ENCODE data around the gene FAT1. TPM values are rescaled to one million over a fixed set of nuclear protein-coding genes. Genes with fewer than 3 reads are reported as not detected.

The FAT1 gene
- total and polyA plus RNA-seq, 2 donors (not counting 1 experiment from before 2014, with no cell fraction given): 0.07 to 0.15 TPM

DNA sequence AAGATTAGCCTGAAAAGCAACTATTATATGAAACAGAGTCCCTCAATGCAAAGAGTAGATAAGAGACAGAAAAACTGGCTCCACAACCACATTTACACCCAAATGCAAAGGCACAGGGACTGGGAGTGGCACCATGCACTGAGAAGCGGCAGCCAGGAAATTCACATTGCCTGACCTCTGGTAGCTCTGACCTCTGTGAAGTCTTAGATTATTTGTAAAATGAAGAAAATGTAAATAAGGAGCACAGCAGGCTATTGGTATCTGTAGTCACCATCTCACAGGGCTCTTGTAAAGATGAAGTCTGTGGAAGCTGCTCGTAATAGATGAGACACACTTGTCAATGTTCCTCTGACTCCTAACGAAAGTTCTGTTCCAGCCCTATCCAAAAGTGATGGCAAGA lies 69.7 kb downstream of the FAT1 start:
- Mint-ChIP-seq H3K9me3 (ENCODE audit: insufficient read depth) (no peaks in the 10 kb centered on the region), H3K4me3 (no peak overlapping the region), H3K4me1 (no peaks in the 10 kb centered on the region), H3K27ac (no peak overlapping the region), H3K27me3 (no peaks in the 10 kb centered on the region)
- ATAC-seq (ENCODE audit: low read depth) (no peak), DNase-seq (no peak)
- Histone ChIP-seq H3K36me3 (replicated peaks in 1 of 2; ENCODE audit: control extremely low read depth in 1 of 2, control insufficient read depth in 1 of 2, extremely low read depth in 1 of 2, insufficient read depth in 2 of 2, low read length in 1 of 2) (no peaks in the 10 kb centered on the region), H3K9ac (ENCODE audit: low read length) (no peak overlapping the region), H4K20me1 (ENCODE audit: control insufficient read depth, insufficient read depth, low read length, poor library complexity, severe bottlenecking) (no peaks in the 10 kb centered on the region), H3K79me2 (ENCODE audit: control insufficient read depth, insufficient read depth, low read length) (no peaks in the 10 kb centered on the region), H3K9me3 (ENCODE audit: control extremely low read depth in 1 of 3, control insufficient read depth in 2 of 3, insufficient read depth in 1 of 3, low read length in 2 of 3) (peaks cover 0 to 6% (median 0%) of the 10 kb centered on the region in 3 donors), H3K27me3 (replicated peaks in 1 of 4; ENCODE audit: control extremely low read depth in 1 of 4, control insufficient read depth in 3 of 4, insufficient read depth in 4 of 4, low read length in 3 of 4) (no peaks in the 10 kb centered on the region), H3K4me1 (ENCODE audit: control insufficient read depth in 2 of 2, insufficient read depth in 2 of 2, low read length in 2 of 2) (no peaks in the 10 kb centered on the region), H3K4me3 (ENCODE audit: control extremely low read depth in 1 of 5, extremely low read depth in 1 of 5, insufficient read depth in 1 of 5, low read depth in 2 of 5, low read length in 4 of 5) (no peak overlapping the region), H2AFZ (ENCODE audit: insufficient read depth, low read depth, low read length, poor library complexity, severe bottlenecking) (no peak overlapping the region), H3K27ac (ENCODE audit: low read length in 2 of 2) (no peak overlapping the region), H3K4me2 (replicated peaks; ENCODE audit: low read depth, low read length, poor library complexity, severe bottlenecking) (no peak overlapping the region)
- intact Hi-C loops (cut with micrococcal nuclease): no loop called here
- TF ChIP-seq EZH2 (IDR thresholded peaks at IDR 0.05; ENCODE audit: borderline replicate concordance, insufficient read depth, low read depth, low read length, poor library complexity, severe bottlenecking): no peak
- no peak for TF ChIP-seq CTCF (IDR thresholded peaks at IDR 0.05)
- POLR2A ChIA-PET: no interaction called here
- CTCF ChIA-PET: no interaction called here
- no CpG with 5 or more reads among the region's 3 CpGs for WGBS (ENCODE audit: insufficient coverage)

DNA sequence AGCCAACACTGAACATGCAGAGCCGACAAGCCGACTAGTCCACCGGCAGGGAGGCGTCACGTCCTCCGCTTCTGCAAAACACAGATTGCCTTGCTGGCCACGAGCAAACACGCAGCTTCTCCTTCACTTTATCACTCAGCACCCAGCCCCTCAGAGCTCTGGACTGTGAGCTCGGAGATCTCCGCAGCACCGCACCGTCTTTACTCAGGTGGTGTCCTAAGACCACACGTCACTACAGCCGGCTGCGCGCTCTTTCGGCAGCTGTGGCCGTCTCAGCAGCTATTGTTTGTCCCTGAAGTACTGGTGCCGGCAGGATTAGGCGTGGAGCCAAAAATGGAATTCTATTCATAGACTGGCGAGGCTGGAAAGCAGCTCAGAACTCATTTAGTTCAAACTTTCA lies 72.0 kb downstream of the FAT1 start:
- WGBS (ENCODE audit: insufficient coverage): 93% methylated on average over 21 of the region's 21 CpGs
- Histone ChIP-seq H3K9ac (ENCODE audit: low read length) (no peak overlapping the region), H3K4me2 (replicated peaks; ENCODE audit: low read depth, low read length, poor library complexity, severe bottlenecking) (no peak overlapping the region), H2AFZ (ENCODE audit: insufficient read depth, low read depth, low read length, poor library complexity, severe bottlenecking) (no peak overlapping the region), H3K27ac (ENCODE audit: low read length in 2 of 2) (no peak overlapping the region), H3K27me3 (replicated peaks in 1 of 4; ENCODE audit: control extremely low read depth in 1 of 4, control insufficient read depth in 3 of 4, insufficient read depth in 4 of 4, low read length in 3 of 4) (no peaks in the 10 kb centered on the region), H3K4me1 (ENCODE audit: control insufficient read depth in 2 of 2, insufficient read depth in 2 of 2, low read length in 2 of 2) (no peaks in the 10 kb centered on the region), H3K9me3 (ENCODE audit: control extremely low read depth in 1 of 3, control insufficient read depth in 2 of 3, insufficient read depth in 1 of 3, low read length in 2 of 3) (peaks cover 0 to 4% (median 0%) of the 10 kb centered on the region in 3 donors), H3K4me3 (ENCODE audit: control extremely low read depth in 1 of 5, extremely low read depth in 1 of 5, insufficient read depth in 1 of 5, low read depth in 2 of 5, low read length in 4 of 5) (no peak overlapping the region), H3K79me2 (ENCODE audit: control insufficient read depth, insufficient read depth, low read length) (no peaks in the 10 kb centered on the region), H4K20me1 (ENCODE audit: control insufficient read depth, insufficient read depth, low read length, poor library complexity, severe bottlenecking) (no peaks in the 10 kb centered on the region), H3K36me3 (replicated peaks in 1 of 2; ENCODE audit: control extremely low read depth in 1 of 2, control insufficient read depth in 1 of 2, extremely low read depth in 1 of 2, insufficient read depth in 2 of 2, low read length in 1 of 2) (no peaks in the 10 kb centered on the region)
- no peaks in the 10 kb centered on the region for H3K27me3 Mint-ChIP-seq
- ChIA-PET CTCF (no interaction called here), POLR2A (no interaction called here)
- no peak overlapping the region for H3K27ac Mint-ChIP-seq
- intact Hi-C loops (cut with micrococcal nuclease): no loop called here
- H3K9me3 Mint-ChIP-seq (ENCODE audit: insufficient read depth): no peaks in the 10 kb centered on the region
- ATAC-seq (ENCODE audit: low read depth): no peak
- TF ChIP-seq CTCF (IDR thresholded peaks at IDR 0.05) (no peak), EZH2 (IDR thresholded peaks at IDR 0.05; ENCODE audit: borderline replicate concordance, insufficient read depth, low read depth, low read length, poor library complexity, severe bottlenecking) (no peak)
- no peaks in the 10 kb centered on the region for H3K4me1 Mint-ChIP-seq
- H3K4me3 Mint-ChIP-seq: no peak overlapping the region
- no peak for DNase-seq
